Measurements from ENCODE around the gene FOXN1. TPM values are rescaled to one million over a fixed set of nuclear protein-coding genes. Genes with fewer than 3 reads are reported as not detected.

FOXN1 gene
- total and polyA plus RNA-seq, 2 of the 4 experiments (the other 2 are of a cell fraction), result not detected

DNA sequence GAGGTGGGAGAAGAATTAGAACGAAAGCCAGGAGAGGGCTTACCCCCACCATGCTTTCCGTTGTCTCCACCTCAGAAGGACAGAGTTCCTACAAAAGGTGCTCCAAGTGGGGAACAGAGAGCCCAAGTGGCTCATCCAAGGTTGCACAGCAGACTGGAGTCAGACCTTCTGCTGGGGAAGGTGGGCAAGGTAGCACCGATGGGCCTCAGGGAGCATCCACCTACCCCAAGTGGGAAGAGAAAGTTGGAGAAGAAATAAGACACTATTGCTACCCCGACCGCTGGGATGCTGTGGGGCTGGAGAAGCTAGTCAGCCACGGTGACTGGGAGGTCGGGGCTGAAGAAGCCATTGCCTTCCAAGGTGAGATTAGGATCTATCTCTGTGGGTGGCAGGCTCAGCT lies 24.8 kb downstream of the FOXN1 start:
- no peak overlapping the region for H2BK120ac ChIP-seq (ENCODE audit: low read depth, low read length)
- TF ChIP-seq FOS (IDR thresholded peaks at IDR 0.05; ENCODE audit: low read depth, low read length) (no peak), NFE2L2 (IDR thresholded peaks at IDR 0.05; ENCODE audit: low read depth, low read length) (no peak), MAZ (IDR thresholded peaks at IDR 0.05; ENCODE audit: borderline replicate concordance, low read depth, low read length) (no peak), CEBPB (IDR thresholded peaks at IDR 0.05; ENCODE audit: low read depth, low read length) (no peak), RCOR1 (IDR thresholded peaks at IDR 0.05; ENCODE audit: insufficient replicate concordance, low read length) (no peak), MXI1 (IDR thresholded peaks at IDR 0.05; ENCODE audit: borderline replicate concordance, low read depth, low read length) (no peak), ELK1 (IDR thresholded peaks at IDR 0.05; ENCODE audit: borderline replicate concordance, low read depth, low read length) (no peak), BHLHE40 (IDR thresholded peaks at IDR 0.05; ENCODE audit: low read depth, low read length) (no peak), SMC3 (IDR thresholded peaks at IDR 0.05; ENCODE audit: low read depth, low read length) (no peak), CHD1 (IDR thresholded peaks at IDR 0.05; ENCODE audit: low read depth, low read length) (no peak), MAFK (IDR thresholded peaks at IDR 0.05; ENCODE audit: low read depth, low read length) (no peak), RAD21 (IDR thresholded peaks at IDR 0.05; ENCODE audit: low read length) (no peak), RFX5 (IDR thresholded peaks at IDR 0.05; ENCODE audit: low read depth, low read length) (no peak), POLR2A (IDR thresholded peaks at IDR 0.05; ENCODE audit: low read depth, low read length) (no peak)
- TF ChIP-seq, protein P1, sequence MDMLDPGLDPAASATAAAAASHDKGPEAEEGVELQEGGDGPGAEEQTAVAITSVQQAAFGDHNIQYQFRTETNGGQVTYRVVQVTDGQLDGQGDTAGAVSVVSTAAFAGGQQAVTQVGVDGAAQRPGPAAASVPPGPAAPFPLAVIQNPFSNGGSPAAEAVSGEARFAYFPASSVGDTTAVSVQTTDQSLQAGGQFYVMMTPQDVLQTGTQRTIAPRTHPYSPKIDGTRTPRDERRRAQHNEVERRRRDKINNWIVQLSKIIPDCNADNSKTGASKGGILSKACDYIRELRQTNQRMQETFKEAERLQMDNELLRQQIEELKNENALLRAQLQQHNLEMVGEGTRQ (IDR thresholded peaks at IDR 0.05; ENCODE audit: low read depth, low read length), result no peak
- TF ChIP-seq, protein P2, sequence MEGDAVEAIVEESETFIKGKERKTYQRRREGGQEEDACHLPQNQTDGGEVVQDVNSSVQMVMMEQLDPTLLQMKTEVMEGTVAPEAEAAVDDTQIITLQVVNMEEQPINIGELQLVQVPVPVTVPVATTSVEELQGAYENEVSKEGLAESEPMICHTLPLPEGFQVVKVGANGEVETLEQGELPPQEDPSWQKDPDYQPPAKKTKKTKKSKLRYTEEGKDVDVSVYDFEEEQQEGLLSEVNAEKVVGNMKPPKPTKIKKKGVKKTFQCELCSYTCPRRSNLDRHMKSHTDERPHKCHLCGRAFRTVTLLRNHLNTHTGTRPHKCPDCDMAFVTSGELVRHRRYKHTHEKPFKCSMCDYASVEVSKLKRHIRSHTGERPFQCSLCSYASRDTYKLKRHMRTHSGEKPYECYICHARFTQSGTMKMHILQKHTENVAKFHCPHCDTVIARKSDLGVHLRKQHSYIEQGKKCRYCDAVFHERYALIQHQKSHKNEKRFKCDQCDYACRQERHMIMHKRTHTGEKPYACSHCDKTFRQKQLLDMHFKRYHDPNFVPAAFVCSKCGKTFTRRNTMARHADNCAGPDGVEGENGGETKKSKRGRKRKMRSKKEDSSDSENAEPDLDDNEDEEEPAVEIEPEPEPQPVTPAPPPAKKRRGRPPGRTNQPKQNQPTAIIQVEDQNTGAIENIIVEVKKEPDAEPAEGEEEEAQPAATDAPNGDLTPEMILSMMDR (conservative IDR thresholded peaks at IDR 0.05; ENCODE audit: low read depth, low read length), result no peak

More for the DNA sequence above, 24.8 kb downstream of the FOXN1 start:
- Histone ChIP-seq H3K23ac (ENCODE audit: low read depth, low read length) (no peak overlapping the region), H2AK5ac (ENCODE audit: low read depth, low read length) (no peak overlapping the region), H2BK20ac (ENCODE audit: low read depth, low read length) (no peak overlapping the region), H2BK15ac (ENCODE audit: low read depth, low read length) (no peak overlapping the region), H3K9me3 (ENCODE audit: control insufficient read depth, insufficient read depth, low read length) (no peaks in the 10 kb centered on the region), H3K9me1 (ENCODE audit: insufficient read depth, low read length) (peaks cover 8% of the 10 kb centered on the region), H3K27me3 (ENCODE audit: control insufficient read depth, insufficient read depth, low read length) (peaks cover 14% of the 10 kb centered on the region), H3K14ac (replicated peaks; ENCODE audit: low read depth, low read length) (no peak overlapping the region), H3K4me2 (ENCODE audit: low read depth, low read length) (no peak overlapping the region), H3K9ac (ENCODE audit: low read depth, low read length) (no peak overlapping the region), H3K27ac (ENCODE audit: insufficient read depth, low read length) (no peak overlapping the region), H3K79me1 (ENCODE audit: low read depth in 1 of 2, low read length in 2 of 2) (no peaks in the 10 kb centered on the region), H4K91ac (ENCODE audit: insufficient read depth, low read depth, low read length) (no peak overlapping the region), H3K36me3 (ENCODE audit: control insufficient read depth, insufficient read depth, low read length) (no peaks in the 10 kb centered on the region), H2AK9ac (replicated peaks; ENCODE audit: low read depth, low read length, poor library complexity) (no peak overlapping the region), H2AFZ (replicated peaks; ENCODE audit: low read length, poor library complexity) (no peak overlapping the region), H2BK5ac (ENCODE audit: low read depth, low read length, poor library complexity, severe bottlenecking) (no peak overlapping the region), H3K4ac (ENCODE audit: low read depth, low read length) (no peak overlapping the region), H3K4me1 (ENCODE audit: control insufficient read depth, insufficient read depth, low read length) (peaks cover 16% of the 10 kb centered on the region), H3K56ac (ENCODE audit: extremely low read depth, insufficient read depth, low read length) (no peak overlapping the region), H3K18ac (ENCODE audit: low read depth, low read length) (no peak overlapping the region), H4K5ac (ENCODE audit: low read depth, low read length) (no peak overlapping the region), H4K20me1 (ENCODE audit: insufficient read depth, low read length) (no peaks in the 10 kb centered on the region), H3K4me3 (ENCODE audit: insufficient read depth, low read depth, low read length) (no peak overlapping the region), H4K8ac (ENCODE audit: low read depth in 2 of 2, low read length in 2 of 2) (no peak overlapping the region)
- intact Hi-C loops (cut with micrococcal nuclease), result no loop called here
- in situ Hi-C loops (cut with MboI; ENCODE audit: low sequenced_read_pairs), result no loop called here
- CTCF ChIA-PET, result no interaction called here
- POLR2A ChIA-PET (ENCODE audit: unreplicated experiment), result no interaction called here
- ATAC-seq (ENCODE audit: low read depth) (no peak), DNase-seq (no peak)
- no CpG with 5 or more reads among the region's 7 CpGs for WGBS, 2 experiments (ENCODE audit: extremely low coverage in 2 of 2, insufficient read length in 1 of 2)
- dilution Hi-C loops (cut with HindIII; ENCODE audit: low sequenced_read_pairs, unreplicated experiment), result no loop called here
- no TSS peak for BruUV-seq (replicated peaks)
